ENCODE results near the gene RPL32.
A peak's percentile ranks its signal among the peaks of the same experiment; 100 is the strongest.
"Not testable (repeated sequence)": the region's sequence is repeated elsewhere in the genome, so short reads cannot be mapped to it uniquely, and the experiment has no call there.

RPL32 gene

DNA sequence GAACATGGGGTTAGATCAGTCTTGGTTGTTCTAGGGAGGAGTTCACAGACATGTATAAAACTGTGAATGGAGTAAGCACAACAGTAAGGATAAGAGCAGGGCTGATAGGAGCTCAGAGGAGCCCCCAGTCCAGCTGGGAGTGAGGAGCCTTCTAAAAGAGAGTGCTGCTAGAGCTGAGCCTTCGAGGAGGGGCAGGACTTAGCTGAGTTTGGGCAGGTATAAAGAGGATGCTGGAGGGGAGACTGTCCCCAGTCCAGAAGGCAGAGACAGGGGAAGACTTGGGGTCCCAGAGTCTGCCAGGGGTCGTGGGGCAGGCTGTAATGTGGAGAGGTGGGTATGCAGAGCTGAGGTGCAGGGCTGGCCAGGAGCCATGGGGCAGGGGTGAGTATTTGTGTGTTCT is 32.8 kb downstream of the RPL32 start:
- no peak for DNase-seq (ENCODE audit: low spot score)

DNA sequence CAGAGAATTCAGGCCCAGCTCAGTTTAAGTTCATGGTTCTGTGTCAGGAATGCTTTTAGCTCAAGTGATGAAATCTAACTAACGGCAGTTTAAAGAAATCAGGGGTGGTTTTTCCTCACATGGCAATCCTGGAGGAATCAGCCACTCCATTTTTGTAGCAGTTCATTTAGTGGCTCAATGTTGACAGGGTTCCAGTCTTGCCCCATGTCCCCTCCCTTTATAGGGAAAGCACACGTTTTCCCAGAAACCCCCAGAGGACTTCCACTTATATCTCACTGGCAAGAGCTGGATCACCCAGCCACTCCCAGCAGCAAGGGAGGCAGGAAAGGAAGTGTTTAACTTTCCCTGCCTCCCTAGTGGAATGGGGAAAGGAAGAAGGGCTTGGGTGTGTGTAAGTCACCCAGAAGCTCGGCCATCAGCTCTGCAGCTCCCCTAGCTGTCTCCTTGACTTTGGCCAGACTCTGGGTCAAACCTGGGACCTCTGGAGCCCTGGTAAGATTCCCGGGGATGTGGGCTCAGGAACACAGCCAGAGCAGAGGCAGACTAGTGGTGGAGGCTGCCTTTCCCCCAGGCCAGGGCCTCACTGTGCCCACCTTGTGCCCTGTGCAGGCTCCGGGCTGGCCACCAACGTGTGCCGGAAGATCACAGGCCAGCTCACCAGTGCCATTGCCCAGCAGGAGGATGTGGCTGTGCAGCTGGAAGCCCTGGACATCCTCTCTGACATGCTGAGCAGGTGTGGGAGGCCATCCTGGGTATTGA is 33.6 kb downstream of the RPL32 start:
- DNase-seq (ENCODE audit: low spot score) = no peak

DNA sequence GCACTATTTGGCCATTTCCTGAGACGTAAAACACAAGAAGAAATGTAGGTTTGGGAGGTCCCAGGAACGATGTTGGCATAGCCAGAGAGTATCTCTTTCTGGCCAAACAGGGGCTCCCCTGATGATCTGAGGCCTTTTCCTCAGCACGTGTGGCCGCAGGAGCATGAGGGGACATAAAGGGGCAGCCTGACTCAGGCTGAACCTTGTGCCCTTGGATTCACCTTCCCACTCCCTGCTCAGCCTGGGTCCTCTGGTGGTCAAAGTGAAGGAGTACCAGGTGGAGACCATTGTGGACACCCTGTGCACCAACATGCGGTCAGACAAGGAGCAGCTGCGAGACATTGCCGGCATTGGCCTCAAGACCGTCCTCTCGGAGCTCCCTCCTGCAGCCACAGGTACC is 34.3 kb downstream of the RPL32 start:
- DNase-seq (ENCODE audit: low spot score) = no peak

DNA sequence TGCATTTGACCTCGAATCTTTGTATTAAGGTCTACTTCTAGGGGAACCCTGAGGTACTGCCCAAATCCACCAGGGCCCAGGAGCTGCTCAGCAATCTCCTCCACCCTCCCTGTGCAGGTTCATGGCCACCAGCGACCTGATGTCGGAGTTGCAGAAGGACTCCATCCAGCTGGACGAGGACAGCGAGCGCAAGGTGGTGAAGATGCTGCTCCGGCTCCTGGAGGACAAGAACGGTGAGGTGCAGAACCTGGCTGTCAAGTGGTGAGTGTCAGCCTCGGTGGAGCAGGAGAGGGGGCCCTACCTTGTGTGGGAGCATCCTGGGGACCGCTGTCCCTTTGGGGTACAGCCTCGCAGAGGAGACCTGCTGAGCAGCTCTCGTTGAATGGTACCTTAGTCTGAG is 38.0 kb downstream of the RPL32 start:
- no peak for DNase-seq (ENCODE audit: low spot score)

DNA sequence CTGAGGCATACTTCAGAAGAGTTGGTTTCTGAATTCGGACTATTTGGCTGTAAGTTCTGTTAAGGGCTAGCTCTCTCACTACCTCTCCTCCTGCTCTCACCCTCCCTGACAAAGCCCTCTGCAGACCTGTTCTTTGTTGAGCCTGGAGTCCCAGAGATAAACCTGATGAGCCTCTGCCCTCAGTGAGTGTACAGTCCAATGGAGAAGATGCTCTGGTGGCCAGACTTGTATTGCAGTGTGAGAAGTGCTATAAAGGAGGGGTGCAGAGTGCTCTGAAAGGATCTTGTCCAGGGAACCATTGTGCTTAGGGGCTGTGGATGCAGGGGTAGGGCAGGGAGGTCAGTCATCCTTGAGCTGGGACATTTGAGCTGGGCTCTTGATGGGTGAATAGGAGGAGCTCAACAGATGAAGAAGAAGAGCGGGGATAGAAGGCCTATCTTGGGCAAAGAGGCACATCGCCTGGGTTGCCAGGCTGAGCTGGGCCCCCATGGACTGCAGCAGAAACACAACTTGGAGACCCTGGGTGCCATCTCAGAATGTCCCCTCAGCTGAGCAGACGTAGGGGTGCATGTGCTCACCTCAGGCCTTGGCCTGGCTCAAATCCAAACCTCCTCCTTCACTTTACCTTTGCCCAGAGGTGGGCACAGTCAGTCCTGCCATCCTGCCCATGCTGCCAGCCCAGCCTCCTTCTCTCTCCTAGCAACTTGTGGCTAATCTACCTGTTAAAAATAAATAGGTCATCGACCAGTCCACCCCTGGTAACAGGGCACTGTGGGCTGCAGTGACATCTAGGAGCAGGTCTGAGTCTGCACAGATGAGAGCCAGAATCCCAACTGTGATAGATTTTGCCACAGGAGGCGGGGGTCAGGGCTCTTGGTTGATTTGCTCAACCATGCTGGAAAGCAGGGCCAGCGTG is 41.6 kb downstream of the RPL32 start:
- DNase-seq (ENCODE audit: low spot score) = no peak

DNA sequence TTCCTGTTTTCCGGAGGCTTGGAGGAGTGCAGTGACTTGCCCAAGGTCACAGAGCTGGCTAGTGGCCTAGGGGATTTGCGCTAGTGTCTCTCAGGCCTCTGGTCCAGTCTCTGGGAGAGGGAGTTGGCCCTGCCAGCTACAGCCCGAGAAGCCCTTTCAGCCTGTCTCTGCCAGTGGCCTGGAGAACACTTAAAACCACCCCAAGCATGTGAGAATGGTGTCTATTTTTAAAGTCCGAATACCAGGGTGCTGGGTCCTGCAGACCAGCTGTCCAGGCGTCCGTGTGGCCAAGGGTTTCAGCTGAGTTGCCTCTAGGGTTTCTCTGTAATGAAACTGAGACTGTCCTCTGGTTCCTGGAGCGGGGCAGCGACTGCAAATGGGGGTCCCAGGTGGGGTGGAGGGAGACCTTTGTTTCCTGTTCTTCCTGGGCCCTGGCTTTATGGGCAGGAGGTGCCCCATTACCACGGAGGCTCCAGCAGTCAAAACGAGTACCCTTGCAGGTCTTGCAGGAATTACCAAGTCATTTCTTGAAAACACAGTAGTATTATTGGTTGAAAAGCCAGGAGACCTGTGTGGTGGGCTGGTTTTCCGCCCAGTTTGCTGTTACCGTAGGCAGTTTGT is 42.7 kb downstream of the RPL32 start:
- no peak for DNase-seq (ENCODE audit: low spot score)

DNA sequence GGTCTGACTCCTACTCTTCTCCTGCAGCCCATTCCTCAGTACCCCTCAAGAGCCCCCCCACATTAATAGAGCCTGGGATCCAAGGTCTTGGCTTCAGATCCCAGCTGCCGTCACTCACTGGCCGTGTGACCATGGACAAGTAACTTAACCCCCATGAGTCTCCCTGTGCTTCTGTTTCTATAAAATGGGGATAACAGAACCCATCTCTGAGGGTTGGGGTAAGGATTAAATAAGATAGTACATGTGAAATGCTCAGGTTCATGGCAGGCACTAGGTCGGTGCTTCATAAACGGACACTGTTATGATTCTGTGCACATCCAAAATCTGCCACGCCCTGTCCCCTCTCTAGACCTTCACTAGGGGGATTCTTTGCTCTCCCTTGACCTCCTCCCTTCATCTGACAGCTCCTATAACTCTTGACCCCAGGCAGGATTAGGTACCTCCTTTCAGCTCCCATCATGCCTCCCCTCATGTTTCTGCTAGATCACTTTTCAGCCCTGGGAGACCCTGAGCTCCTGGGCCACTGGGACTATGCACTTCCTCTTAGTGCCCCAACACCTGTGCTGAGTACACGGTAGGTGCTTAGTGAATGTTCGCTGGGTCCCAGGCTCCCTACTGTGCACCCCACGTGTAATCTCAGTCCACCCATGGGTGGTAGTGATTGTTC is 43.3 kb downstream of the RPL32 start:
- no peak for DNase-seq (ENCODE audit: low spot score)

DNA sequence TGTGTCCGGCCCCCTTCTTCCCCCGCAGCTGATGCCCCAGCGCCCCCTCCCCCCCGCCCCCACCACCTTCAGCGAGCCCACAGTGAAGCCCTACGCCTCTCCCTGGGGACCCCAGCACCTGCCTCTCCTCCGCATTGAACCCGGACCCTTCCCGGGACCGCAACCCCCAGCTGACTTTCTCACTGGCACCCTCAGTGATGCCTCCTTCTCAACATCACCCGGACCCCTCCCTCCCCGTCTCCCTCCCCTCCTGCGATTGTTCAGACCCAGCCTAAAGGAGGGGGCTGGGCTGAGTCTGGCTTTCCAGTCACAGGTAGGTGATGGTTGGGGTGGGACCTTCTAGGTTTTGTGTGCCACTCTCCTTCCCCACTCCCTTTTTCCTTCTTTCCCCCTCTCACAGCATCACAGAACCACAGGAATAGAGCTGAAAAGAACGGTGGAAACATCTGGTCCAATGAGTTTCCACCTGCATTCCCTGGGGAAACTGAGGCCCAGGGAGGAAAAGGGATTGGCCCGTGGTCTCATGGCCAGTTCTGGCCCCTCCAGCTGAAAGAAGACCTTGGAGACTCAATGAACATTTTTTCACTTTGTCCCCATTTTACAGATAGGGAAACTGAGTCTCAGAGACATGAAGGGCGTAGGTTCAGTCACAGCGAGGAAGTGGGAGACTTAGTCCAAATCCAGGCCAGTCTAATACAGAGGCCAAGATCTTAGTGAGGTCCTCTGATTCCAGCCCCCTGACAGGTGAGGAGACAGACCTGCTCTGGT is 44.1 kb downstream of the RPL32 start:
- DNase-seq (ENCODE audit: low spot score) = no peak

DNA sequence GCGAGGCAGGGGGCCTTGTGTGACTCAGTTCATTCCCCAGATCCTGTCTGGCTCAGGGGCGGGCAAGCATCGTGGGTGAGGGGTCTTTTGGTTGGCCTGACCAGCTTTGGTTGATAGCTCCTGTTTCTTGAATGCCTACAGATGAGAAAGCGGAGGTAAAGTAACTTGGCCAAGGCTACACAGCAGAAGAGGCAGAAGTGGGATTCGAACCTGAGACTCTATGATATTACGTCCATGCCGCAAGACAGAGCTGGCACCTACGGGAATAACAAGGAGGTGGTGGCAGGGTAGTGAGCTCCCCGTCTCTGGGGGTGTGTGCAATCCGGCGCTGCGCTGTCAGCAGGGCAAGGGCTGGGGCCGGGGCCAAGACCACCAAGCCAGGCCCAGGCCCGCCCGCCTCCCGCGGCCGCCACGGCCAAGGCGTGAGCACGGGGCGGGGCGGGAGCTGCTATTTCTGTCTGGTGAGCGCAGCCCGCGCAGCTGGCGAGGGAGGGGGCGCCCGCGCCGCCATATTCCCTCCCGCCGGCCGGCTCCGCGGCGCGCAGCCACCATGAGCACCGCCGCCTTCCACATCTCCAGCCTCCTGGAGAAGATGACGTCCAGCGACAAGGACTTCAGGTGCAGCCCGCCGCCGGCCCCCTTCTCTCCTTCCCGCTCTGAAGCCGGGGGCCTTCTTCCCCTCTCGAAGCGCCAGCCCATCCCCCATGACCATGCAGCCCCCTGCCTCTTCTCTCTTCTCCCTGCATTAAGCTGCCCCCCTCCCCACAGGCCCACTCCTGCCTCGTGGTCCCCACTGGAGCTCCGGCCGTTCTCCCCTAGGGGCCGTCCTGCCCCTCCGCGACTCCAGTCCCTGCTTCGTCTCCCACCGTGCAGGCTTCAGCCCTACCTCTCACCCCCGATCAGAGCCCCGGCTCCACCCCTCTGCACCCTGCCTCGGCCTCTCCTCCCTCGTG is 44.9 kb downstream of the RPL32 start, which contains the start of gene CAND2:
Gene CAND2 (plus strand): TSS at position 510 of the 953 bp plus-strand sequence. CDS start 41 bp downstream, at position 551.
- DNase-seq (ENCODE audit: low spot score) = peak; percentile 72

DNA sequence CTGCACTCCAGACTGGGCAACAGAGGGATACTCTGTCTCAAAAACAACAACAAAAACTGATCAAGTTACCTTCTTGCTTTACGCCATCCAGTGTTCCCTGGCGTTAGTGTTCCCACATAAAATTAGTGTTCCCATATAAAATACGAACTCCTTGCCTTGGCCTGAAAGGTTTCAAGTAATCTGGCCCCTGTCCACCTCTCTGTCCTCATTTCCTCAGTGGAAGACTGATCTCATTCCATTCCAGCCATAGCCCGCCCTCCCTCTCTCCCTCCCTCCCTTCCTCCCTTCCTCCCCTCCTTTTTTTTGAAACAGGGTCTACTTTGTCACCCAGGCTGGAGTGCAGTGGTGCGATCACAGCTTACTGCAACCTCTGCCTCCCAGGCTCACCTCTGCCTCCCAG is 47.7 kb downstream of the RPL32 start:
- no peak for DNase-seq (ENCODE audit: low spot score)

DNA sequence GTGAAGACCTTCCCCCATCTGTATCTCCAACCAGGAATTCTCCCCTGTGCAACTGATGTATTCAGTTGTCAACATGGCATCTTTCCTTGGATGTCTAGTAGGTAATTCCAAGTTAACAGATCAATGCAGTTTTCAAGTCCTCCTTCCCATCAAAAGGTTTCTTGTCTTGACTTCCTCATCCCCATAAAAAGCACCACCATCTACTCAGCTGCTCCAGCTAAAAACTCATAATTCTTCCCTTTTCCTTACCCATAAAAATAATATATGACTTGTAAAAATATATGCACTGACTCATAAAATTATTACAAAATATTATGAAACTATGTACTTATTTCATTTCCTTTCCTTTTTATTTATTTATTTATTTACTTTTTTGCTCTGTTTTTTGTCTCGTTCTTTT is 49.9 kb downstream of the RPL32 start:
- DNase-seq (ENCODE audit: low spot score) = no peak

DNA sequence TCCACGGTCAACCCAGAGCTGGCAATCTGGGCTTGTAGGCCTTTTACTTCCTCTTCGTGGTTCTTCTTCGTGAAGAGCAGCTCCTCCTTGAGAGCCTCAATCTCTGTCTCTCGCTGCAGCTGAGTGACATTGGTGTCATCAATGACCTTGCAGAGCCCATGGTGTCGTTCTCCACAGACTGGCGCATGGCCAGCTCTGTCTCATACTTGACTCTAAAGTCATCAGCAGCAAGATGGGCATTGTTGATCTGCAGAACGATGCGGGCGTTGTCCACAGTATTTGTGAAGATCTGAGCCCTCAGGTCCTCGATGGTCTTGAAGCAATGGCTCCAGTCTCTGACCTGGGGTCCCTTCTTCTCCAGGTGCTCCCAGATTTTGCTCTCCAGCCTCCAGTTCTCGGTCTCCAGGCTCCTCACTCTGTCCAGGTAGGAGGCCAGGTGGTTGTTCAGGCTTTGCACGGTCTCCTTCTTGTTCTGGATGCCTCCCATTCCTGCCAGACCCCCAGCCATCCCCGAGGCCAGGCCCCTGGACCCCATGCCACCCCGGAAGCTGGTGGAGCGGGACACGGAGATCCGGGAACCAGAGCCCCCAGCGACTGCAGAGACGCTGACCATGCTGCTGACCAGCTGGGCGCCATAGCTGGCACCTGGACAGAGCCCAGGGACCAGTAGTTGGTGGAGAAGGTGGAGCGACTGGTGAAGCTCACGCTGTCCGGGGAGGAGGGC is 53.2 kb downstream of the RPL32 start:
- not testable (repeated sequence) for DNase-seq (ENCODE audit: low spot score)

DNA sequence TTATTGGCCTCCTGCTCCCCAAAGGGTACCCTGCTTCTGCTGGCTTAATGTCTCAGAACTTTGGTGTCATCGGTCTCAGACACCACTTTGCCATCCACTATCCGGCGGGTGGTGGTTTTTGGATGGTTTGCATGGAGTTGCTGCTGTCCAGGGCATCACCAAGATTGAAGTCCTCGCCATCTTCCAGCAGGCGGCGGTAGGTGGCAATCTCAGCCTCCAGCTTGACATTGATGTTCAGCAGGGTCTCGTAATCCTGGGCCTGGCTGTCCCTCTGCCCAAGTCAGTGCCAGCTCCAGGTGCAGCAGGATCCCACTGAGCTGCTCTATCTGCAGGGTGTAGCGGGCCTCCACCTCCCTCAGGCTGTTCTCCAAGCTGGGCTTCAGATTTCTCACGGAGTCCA is 54.0 kb downstream of the RPL32 start:
- DNase-seq (ENCODE audit: low spot score) = peak; percentile 60

DNA sequence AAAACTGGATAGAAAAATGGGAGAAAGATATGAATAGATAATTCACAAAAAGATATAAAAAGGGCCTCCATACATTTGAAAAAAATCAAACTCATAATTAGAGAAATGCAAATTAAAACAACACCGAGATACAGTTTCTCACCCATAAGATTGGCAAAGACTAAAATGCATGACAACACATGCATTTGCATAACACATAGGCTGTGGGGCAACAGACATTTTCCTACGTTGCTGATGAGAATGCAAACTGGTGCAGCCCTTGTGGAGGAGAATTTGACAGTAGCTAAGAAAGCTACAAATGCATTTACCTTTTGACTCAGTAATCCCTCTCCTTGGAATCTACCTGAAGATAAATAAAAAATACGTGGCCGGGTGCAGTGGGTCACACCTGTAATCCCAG is 56.3 kb downstream of the RPL32 start:
- no peak for DNase-seq (ENCODE audit: low spot score)
